Mesothelial cell of epicardium (in vitro differentiated cells): ENCODE measurements around the gene SDHB. TPM values are rescaled to one million over a fixed set of nuclear protein-coding genes. Genes with fewer than 3 reads are reported as not detected.

Experiments used
- DNase-seq, 2 experiments: peaks; one replicate each; pipeline ENCODE4 v3.0.0; 2021; ENCODE audit warnings: low spot score in 2 of 2; ENCODE audit not compliant: unreplicated experiment in 2 of 2
- H3K27ac Mint-ChIP-seq: 2 replicates; pipeline ENCODE4 v1.8.0; 2021; ENCODE audit warnings: mixed read lengths
- H3K27me3 Mint-ChIP-seq: 2 replicates; pipeline ENCODE4 v1.8.0; 2021; ENCODE audit warnings: low read depth, mixed read lengths
- H3K36me3 Mint-ChIP-seq: 2 replicates; pipeline ENCODE4 v1.8.0; 2021; ENCODE audit warnings: mixed read lengths
- H3K4me1 Mint-ChIP-seq: 2 replicates; pipeline ENCODE4 v1.8.0; 2021; ENCODE audit warnings: mixed read lengths
- H3K4me3 Mint-ChIP-seq: 2 replicates; pipeline ENCODE4 v1.8.0; 2021; ENCODE audit warnings: mild to moderate bottlenecking, moderate library complexity, mixed read lengths
- H3K9me3 Mint-ChIP-seq: 2 replicates; pipeline ENCODE4 v1.8.0; 2021; ENCODE audit warnings: mixed read lengths
- total RNA-seq: library from RNA; stranded (reverse); gene quantifications from 3 replicates; pipeline ENCODE4 v1.2.1, GENCODE V29; 2021
- TF ChIP-seq, protein P1 (sequence below): fragments of 200-600 bp; sonication (generic); IDR thresholded peaks from one replicate; pipeline ENCODE4 v1.5.0; 2021; ENCODE audit warnings: antibody characterized with exemption; ENCODE audit not compliant: unreplicated experiment

Gene SDHB
- total RNA-seq, 1 donor from 2014 or later: 46.5 TPM

DNA sequence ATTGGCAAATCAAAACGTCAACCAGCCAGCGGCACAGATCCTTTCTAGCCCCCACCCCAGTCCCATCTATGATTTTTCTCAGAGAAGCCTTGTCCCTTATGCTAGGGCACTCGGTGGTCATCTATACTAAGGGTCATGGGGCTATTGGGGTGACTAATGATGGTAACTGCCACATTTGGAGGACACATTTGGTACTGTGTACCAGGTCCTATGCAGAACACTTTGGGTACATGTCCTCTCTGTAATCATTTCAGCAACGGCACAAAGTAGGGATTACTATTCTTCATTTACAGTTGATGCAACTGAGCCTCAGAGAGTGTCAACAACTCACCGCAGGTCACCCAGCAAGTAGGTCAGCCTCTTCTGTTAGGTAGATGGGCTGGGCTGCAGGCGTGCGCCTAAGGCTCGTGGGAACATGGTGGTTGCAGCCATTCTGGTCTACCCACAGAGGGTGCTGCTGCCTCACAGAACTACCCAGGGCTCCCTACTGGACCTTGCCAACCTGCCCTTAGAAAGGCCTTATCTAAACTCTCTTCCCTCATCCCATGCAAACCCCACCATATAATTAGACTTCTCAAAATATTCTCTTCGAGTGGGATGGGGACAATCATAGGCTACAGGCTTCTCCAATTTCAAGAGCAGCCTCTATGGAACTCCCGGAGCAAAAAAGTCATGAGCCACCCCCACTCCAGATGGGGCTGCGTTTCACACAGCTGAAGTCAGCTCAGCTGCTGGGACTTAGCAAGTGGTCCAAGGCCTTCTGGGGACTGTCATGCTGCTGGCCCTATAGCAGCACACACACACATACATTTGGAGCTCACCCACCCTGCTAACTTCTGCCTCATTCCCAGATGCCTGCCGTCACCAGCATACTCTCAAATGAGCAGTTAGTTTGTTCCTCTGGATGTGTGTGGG, 5.8 kb upstream of the SDHB start:
- TF ChIP-seq, protein P1, sequence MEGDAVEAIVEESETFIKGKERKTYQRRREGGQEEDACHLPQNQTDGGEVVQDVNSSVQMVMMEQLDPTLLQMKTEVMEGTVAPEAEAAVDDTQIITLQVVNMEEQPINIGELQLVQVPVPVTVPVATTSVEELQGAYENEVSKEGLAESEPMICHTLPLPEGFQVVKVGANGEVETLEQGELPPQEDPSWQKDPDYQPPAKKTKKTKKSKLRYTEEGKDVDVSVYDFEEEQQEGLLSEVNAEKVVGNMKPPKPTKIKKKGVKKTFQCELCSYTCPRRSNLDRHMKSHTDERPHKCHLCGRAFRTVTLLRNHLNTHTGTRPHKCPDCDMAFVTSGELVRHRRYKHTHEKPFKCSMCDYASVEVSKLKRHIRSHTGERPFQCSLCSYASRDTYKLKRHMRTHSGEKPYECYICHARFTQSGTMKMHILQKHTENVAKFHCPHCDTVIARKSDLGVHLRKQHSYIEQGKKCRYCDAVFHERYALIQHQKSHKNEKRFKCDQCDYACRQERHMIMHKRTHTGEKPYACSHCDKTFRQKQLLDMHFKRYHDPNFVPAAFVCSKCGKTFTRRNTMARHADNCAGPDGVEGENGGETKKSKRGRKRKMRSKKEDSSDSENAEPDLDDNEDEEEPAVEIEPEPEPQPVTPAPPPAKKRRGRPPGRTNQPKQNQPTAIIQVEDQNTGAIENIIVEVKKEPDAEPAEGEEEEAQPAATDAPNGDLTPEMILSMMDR: no peak
- Mint-ChIP-seq H3K27me3 (peaks cover 5% of the 10 kb centered on the region), H3K27ac (no peak overlapping the region), H3K9me3 (no peaks in the 10 kb centered on the region), H3K4me3 (no peak overlapping the region), H3K36me3 (no peaks in the 10 kb centered on the region), H3K4me1 (peaks cover 2% of the 10 kb centered on the region)
- DNase-seq: peak in 1 of 2 experiments; percentile 49

DNA sequence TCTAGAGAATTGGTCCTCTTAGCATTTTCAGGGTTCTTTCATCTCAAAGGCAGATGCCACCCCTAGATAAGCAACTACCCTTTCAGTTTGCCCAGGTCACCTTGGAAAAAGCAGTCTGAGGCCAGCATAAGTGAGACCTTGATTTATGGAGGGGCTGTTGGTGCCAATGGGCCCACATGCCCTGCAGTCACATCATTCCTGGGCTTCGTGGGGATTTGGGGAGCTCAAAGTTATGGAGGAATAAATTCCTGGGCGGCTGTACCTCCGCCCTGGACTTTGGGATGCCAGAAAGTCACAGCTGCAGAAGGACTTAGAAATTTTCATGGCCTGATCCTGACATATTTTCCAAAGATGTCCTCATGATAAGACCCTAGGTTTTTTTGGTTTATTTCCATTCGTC, 2.7 kb upstream of the SDHB start:
- Mint-ChIP-seq H3K36me3 (no peaks in the 10 kb centered on the region), H3K9me3 (no peaks in the 10 kb centered on the region), H3K4me3 (no peak overlapping the region), H3K4me1 (peaks cover 17% of the 10 kb centered on the region), H3K27ac (no peak overlapping the region), H3K27me3 (peaks cover 5% of the 10 kb centered on the region)
- TF ChIP-seq, protein P1: no peak
- DNase-seq: no peak

DNA sequence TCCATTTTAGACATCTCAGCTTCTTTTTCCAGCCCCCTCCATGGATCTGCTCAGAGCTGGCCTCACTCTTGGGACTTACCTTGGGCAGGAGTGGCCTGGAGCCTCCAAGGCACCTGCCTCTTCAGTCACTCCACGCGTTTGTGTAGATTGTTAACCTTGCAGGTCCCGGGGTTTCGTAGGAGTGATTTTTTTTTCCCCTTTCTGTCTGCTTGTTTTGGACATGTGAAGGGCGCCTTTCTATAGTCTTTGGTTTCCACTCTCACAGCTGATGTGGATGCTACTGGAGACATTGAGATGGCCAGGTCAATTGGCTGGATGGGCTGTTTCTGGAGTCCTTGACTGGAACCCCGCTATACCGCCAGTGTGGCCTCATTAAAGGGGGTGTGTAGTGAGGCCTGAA, 2.0 kb upstream of the SDHB start:
- Mint-ChIP-seq H3K9me3 (no peaks in the 10 kb centered on the region), H3K27me3 (peaks cover 5% of the 10 kb centered on the region), H3K27ac (no peak overlapping the region), H3K4me1 (peaks cover 20% of the 10 kb centered on the region), H3K4me3 (peak overlapping the region; percentile 31), H3K36me3 (no peaks in the 10 kb centered on the region)
- TF ChIP-seq, protein P1: no peak
- no peak for DNase-seq

- H3K27ac Mint-ChIP-seq: peak overlapping the region; percentile 94
- H3K4me3 Mint-ChIP-seq: peak overlapping the region; percentile 96
- DNase-seq: no peak
- TF ChIP-seq, protein P1: no peak
- H3K36me3 Mint-ChIP-seq: no peaks in the 10 kb centered on the region
- peaks cover 3% of the 10 kb centered on the region for H3K27me3 Mint-ChIP-seq
- H3K4me1 Mint-ChIP-seq: peaks cover 18% of the 10 kb centered on the region
- H3K9me3 Mint-ChIP-seq: no peaks in the 10 kb centered on the region
Observed at GRCh38 chr1:17053086-17053684, 647 bp downstream of the SDHB start.

DNA sequence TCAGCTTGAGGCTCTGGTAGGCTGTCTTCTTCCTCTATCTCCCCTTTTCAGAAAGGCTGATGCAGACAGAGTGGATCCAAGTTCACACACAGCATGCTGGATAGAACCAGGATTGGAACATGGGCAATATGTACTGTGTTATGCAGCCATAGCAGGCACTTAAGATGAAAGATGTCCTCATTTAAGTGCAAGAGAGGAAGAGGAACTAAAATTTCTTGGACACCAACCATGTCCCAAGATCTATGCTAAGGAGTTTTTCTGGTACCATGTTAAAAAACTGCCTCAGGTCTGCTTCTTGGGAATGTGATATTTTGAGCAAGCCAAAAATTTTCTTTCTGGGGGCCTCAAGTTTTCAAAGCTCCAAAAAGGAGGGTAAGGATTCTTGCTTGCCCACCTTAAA, 1.2 kb downstream of the SDHB start:
- no peak overlapping the region for H3K27ac Mint-ChIP-seq
- H3K4me1 Mint-ChIP-seq: peaks cover 18% of the 10 kb centered on the region
- DNase-seq: no peak
- TF ChIP-seq, protein P1: no peak
- no peaks in the 10 kb centered on the region for H3K27me3 Mint-ChIP-seq
- H3K4me3 Mint-ChIP-seq: peak overlapping the region; percentile 49
- H3K9me3 Mint-ChIP-seq: no peaks in the 10 kb centered on the region
- no peaks in the 10 kb centered on the region for H3K36me3 Mint-ChIP-seq
